Smooth muscle cell (in vitro differentiated cells): ENCODE data around the gene STOX1. TPM values are rescaled to one million over a fixed set of nuclear protein-coding genes. Genes with fewer than 3 reads are reported as not detected.
"Not testable (repeated sequence)": the region's sequence is repeated elsewhere in the genome, so short reads cannot be mapped to it uniquely, and the experiment has no call there.

Experiments used
- DNase-seq: peaks from one replicate; lab custom pipeline; 2025; ENCODE audit not compliant: unreplicated experiment; lab: John Stamatoyannopoulos, UW
- H2AFZ ChIP-seq: fragments of 200-600 bp; sonication (generic); 2 replicates; pipeline ENCODE4 v1.6.0; 2016; ENCODE audit warnings: antibody characterized with exemption, low read depth, mild to moderate bottlenecking
- H3F3A ChIP-seq: fragments of 200-600 bp; sonication (generic); 2 replicates; pipeline ENCODE4 v1.6.0; 2017; ENCODE audit warnings: antibody characterized with exemption, low read depth
- H3K27ac ChIP-seq: fragments of 200-600 bp; sonication (generic); 2 replicates; pipeline ENCODE4 v1.5.1; 2016; ENCODE audit warnings: low read depth, mild to moderate bottlenecking
- H3K27me3 ChIP-seq: fragments of 200-600 bp; sonication (generic); 2 replicates; pipeline ENCODE4 v1.6.1; 2016; ENCODE audit warnings: low read depth, mild to moderate bottlenecking
- H3K36me3 ChIP-seq: fragments of 200-600 bp; sonication (generic); 2 replicates; pipeline ENCODE4 v1.5.1; 2016; ENCODE audit warnings: low read depth
- H3K4me1 ChIP-seq: fragments of 200-600 bp; sonication (generic); 2 replicates; pipeline ENCODE4 v1.5.1; 2016; ENCODE audit warnings: low read depth
- H3K4me2 ChIP-seq: fragments of 200-600 bp; sonication (generic); 2 replicates; pipeline ENCODE4 v1.6.0; 2016; ENCODE audit warnings: mild to moderate bottlenecking
- H3K4me3 ChIP-seq: fragments of 200-600 bp; sonication (generic); 2 replicates; pipeline ENCODE4 v1.5.1; 2016; ENCODE audit warnings: mild to moderate bottlenecking
- H3K79me2 ChIP-seq: fragments of 200-600 bp; sonication (generic); 2 replicates; pipeline ENCODE4 v1.6.0; 2016; ENCODE audit warnings: low read depth, mild to moderate bottlenecking
- H3K9ac ChIP-seq: fragments of 200-600 bp; sonication (generic); 2 replicates; pipeline ENCODE4 v1.6.0; 2016; ENCODE audit warnings: low read depth
- H3K9me3 ChIP-seq: fragments of 200-600 bp; sonication (generic); replicated peaks from 2 replicates; pipeline ENCODE4 v1.5.1; 2016; ENCODE audit warnings: low read depth
- H4K20me1 ChIP-seq: fragments of 200-600 bp; sonication (generic); 2 replicates; pipeline ENCODE4 v1.6.0; 2016; ENCODE audit warnings: low read depth
- WGBS: methylation state at CpG from one replicate; pipeline ENCODE4 v1.1.7; 2016; ENCODE audit warnings: low lambda C conversion rate; 5-methylcytosine and 5-hydroxymethylcytosine counted together
- polyA plus RNA-seq: library from polyadenylated mRNA; unstranded; fragments of >200 nt; fragmentation: Nextera tagmentation; extraction: Ambion mirVana; gene quantifications from 2 replicates; pipeline ENCODE4 v1.2.1, GENCODE V29; 2016
- small RNA-seq: library from RNA; depleted of rRNA; stranded (forward); fragments of <200 nt; gene quantifications from one replicate; pipeline ENCODE3, GENCODE V24; 2014
- total RNA-seq: library from RNA; depleted of rRNA; stranded (reverse); fragments of >200 nt; gene quantifications from 2 replicates; pipeline ENCODE4 v1.2.3, GENCODE V29; 2014
- TF ChIP-seq, protein P1 (sequence below): fragments of 200-600 bp; sonication (generic); IDR thresholded peaks from 2 replicates; pipeline ENCODE4 v1.5.1; 2017; ENCODE audit warnings: borderline replicate concordance, mild to moderate bottlenecking, antibody characterized with exemption; ENCODE audit not compliant: insufficient read depth, poor library complexity, severe bottlenecking

The STOX1 gene
- total and polyA plus RNA-seq, 2 experiments from 2014 or later = not detected

DNA sequence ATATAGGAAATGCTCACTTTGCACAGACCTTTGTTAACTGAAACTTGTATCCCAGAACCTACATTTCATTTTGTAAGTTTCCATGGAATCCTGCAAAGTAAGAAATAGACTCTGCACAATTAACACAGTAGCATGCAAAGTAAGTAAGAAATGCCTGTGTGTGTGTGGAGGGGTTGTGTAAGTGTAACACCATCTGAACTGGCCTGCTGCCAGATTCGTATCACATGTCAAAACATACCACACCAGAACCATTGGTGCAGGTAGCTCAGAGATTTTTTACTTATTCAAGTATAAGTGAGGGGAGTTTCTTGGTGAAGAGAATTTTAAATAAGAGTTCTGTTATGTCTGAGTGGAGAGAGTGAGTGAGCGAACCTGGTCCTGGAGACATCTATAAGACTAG lies 110.8 kb downstream of the STOX1 start:
- Histone ChIP-seq H3K4me3 (no peak overlapping the region), H3F3A (no peaks in the 10 kb centered on the region), H4K20me1 (peaks cover 18% of the 10 kb centered on the region), H3K36me3 (peaks cover 17% of the 10 kb centered on the region), H3K4me1 (no peaks in the 10 kb centered on the region), H3K27ac (no peak overlapping the region), H3K27me3 (no peaks in the 10 kb centered on the region), H3K79me2 (peaks cover 8% of the 10 kb centered on the region), H3K9me3 (no peaks in the 10 kb centered on the region), H2AFZ (no peak overlapping the region), H3K9ac (no peak overlapping the region), H3K4me2 (no peak overlapping the region)
- TF ChIP-seq, protein P1, sequence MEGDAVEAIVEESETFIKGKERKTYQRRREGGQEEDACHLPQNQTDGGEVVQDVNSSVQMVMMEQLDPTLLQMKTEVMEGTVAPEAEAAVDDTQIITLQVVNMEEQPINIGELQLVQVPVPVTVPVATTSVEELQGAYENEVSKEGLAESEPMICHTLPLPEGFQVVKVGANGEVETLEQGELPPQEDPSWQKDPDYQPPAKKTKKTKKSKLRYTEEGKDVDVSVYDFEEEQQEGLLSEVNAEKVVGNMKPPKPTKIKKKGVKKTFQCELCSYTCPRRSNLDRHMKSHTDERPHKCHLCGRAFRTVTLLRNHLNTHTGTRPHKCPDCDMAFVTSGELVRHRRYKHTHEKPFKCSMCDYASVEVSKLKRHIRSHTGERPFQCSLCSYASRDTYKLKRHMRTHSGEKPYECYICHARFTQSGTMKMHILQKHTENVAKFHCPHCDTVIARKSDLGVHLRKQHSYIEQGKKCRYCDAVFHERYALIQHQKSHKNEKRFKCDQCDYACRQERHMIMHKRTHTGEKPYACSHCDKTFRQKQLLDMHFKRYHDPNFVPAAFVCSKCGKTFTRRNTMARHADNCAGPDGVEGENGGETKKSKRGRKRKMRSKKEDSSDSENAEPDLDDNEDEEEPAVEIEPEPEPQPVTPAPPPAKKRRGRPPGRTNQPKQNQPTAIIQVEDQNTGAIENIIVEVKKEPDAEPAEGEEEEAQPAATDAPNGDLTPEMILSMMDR = no peak
- WGBS = 95% methylated on average over 2 of the region's 2 CpGs
- no peak for DNase-seq

DNA sequence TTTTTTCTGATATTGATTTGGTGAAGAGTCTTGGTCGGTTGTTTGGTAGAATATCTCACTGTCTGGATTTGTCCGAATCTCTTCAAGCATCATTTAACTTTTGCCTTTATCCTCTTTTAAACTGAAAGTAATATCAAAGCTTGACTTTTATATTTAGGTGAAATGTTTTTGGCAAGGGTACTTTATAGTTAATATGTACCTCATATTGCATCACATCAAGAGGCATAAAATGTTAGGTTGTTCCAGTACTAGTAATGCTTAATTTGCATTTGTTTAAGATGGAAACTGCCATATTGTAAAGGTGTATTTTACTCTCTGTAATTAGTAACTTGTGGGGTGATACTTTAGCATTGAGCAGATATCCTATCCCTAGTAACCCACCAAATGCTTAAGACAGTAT lies 111.6 kb downstream of the STOX1 start:
- Histone ChIP-seq H3K4me3 (no peak overlapping the region), H3K27me3 (no peaks in the 10 kb centered on the region), H3K9me3 (no peaks in the 10 kb centered on the region), H3K36me3 (peaks cover 22% of the 10 kb centered on the region), H2AFZ (no peak overlapping the region), H3F3A (no peaks in the 10 kb centered on the region), H3K27ac (no peak overlapping the region), H3K4me1 (no peaks in the 10 kb centered on the region), H3K4me2 (no peak overlapping the region), H3K79me2 (peaks cover 8% of the 10 kb centered on the region), H3K9ac (no peak overlapping the region), H4K20me1 (peaks cover 18% of the 10 kb centered on the region)
- TF ChIP-seq, protein P1 = no peak
- DNase-seq = no peak
- WGBS = 100% methylated on average over 2 of the region's 2 CpGs

DNA sequence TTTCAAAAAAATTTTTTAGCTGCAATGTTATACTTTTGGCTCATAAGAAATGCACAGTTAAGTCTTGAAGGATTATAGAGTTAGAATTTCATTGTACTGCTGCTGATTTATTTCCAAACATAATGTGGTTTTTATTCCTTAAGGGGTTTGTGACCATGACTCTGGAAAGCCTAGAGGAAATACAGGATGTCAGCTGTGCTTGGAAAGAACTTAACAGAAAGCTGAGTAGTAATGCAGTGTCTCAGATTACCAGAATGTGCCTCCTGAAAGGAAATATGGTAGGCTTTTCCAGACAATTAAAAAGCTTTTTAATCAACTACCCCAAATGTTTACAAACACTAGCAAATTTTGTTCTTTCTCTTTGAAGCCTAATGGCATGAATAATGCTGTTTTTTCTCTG lies 113.6 kb downstream of the STOX1 start:
- H3K27me3 ChIP-seq, H3F3A ChIP-seq, H3K27ac ChIP-seq, DNase-seq, H3K9ac ChIP-seq, H3K4me1 ChIP-seq, H3K9me3 ChIP-seq, H3K4me3 ChIP-seq, H2AFZ ChIP-seq, H3K4me2 ChIP-seq, H3K79me2 ChIP-seq: not testable (repeated sequence)
- Histone ChIP-seq H3K36me3 (peaks cover 22% of the 10 kb centered on the region), H4K20me1 (peaks cover 11% of the 10 kb centered on the region)

Small RNAs within 50 kb of the gene (small RNA-seq; reads per million reads assigned to genes)
- not detected for gene RNU6-571P
- gene RNU6-697P = not detected

Other genes with a start within 250 kb of the STOX1 start
- gene CCAR1, start 106.3 kb upstream of the STOX1 start, total RNA-seq = 48.7 and 53.1 TPM in 2 replicates
- gene CCAR1, start 106.3 kb upstream of the STOX1 start, polyA plus RNA-seq = 51.4 and 57.9 TPM in 2 replicates
- 42.9 and 70.2 TPM in 2 replicates for gene DDX50, start 73.8 kb downstream of the STOX1 start, total RNA-seq
- gene DDX50, start 73.8 kb downstream of the STOX1 start, polyA plus RNA-seq = 35.9 and 38.5 TPM in 2 replicates
- gene DDX21, start 128.6 kb downstream of the STOX1 start, total RNA-seq = 47.7 and 52.3 TPM in 2 replicates
- 9.9 and 11.0 TPM in 2 replicates for gene DDX21, start 128.6 kb downstream of the STOX1 start, polyA plus RNA-seq
- gene KIFBP, start 161.3 kb downstream of the STOX1 start, total RNA-seq = 51.8 and 55.1 TPM in 2 replicates
- gene KIFBP, start 161.3 kb downstream of the STOX1 start, polyA plus RNA-seq = 37.6 and 38.0 TPM in 2 replicates